ENCODE results near the gene ZP1. TPM values are rescaled to one million over a fixed set of nuclear protein-coding genes. Genes with fewer than 3 reads are reported as not detected.

ZP1 gene
- polyA plus RNA-seq, 3 donors from 2014 or later = not detected

GRCh38 chr11:60859616-60860250, 7.6 kb upstream of the ZP1 start:
- H3K4me1 Mint-ChIP-seq = no peaks in the 10 kb centered on the region
- H3K27ac Mint-ChIP-seq = no peak overlapping the region
- H3K36me3 Mint-ChIP-seq = peaks cover 0 to 3% (median 0%) of the 10 kb centered on the region in 3 donors
- peaks cover 2 to 3% (median 3%) of the 10 kb centered on the region in 3 donors for H3K27me3 Mint-ChIP-seq (ENCODE audit: low read depth in 3 of 3)
- DNase-seq = no peak
- H3K9me3 Mint-ChIP-seq = no peaks in the 10 kb centered on the region
- H3K4me3 Mint-ChIP-seq = no peak overlapping the region

GRCh38 chr11:60860943-60861342, 6.4 kb upstream of the ZP1 start:
- Mint-ChIP-seq H3K36me3 (no peaks in the 10 kb centered on the region), H3K4me3 (no peak overlapping the region), H3K4me1 (no peaks in the 10 kb centered on the region), H3K27me3 (ENCODE audit: low read depth in 3 of 3) (peaks cover 2 to 3% (median 2%) of the 10 kb centered on the region in 3 donors), H3K9me3 (no peaks in the 10 kb centered on the region), H3K27ac (no peak overlapping the region)
- no peak for DNase-seq

- Mint-ChIP-seq H3K4me1 (no peaks in the 10 kb centered on the region), H3K27ac (no peak overlapping the region), H3K4me3 (no peak overlapping the region), H3K9me3 (no peaks in the 10 kb centered on the region), H3K36me3 (no peaks in the 10 kb centered on the region), H3K27me3 (ENCODE audit: low read depth in 3 of 3) (peaks cover 2 to 3% (median 2%) of the 10 kb centered on the region in 3 donors)
- DNase-seq = no peak
Measured at GRCh38 chr11:60862171-60862570, 5.2 kb upstream of the ZP1 start.

GRCh38 chr11:60863550-60864521, 3.5 kb upstream of the ZP1 start:
- no peaks in the 10 kb centered on the region for H3K9me3 Mint-ChIP-seq
- H3K27ac Mint-ChIP-seq = no peak overlapping the region
- H3K4me1 Mint-ChIP-seq = peaks cover 0 to 2% of the 10 kb centered on the region in 2 donors
- DNase-seq = no peak
- H3K36me3 Mint-ChIP-seq = no peaks in the 10 kb centered on the region
- peaks cover 2 to 5% (median 2%) of the 10 kb centered on the region in 3 donors for H3K27me3 Mint-ChIP-seq (ENCODE audit: low read depth in 3 of 3)
- no peak overlapping the region for H3K4me3 Mint-ChIP-seq

- Mint-ChIP-seq H3K27ac (no peak overlapping the region), H3K4me1 (peaks cover 0 to 2% of the 10 kb centered on the region in 2 donors), H3K27me3 (ENCODE audit: low read depth in 3 of 3) (peaks cover 2 to 5% (median 2%) of the 10 kb centered on the region in 3 donors), H3K9me3 (no peaks in the 10 kb centered on the region), H3K36me3 (no peaks in the 10 kb centered on the region), H3K4me3 (no peak overlapping the region)
- no peak for DNase-seq
Measured at GRCh38 chr11:60864856-60865513, 2.4 kb upstream of the ZP1 start.

- H3K4me3 Mint-ChIP-seq = no peak overlapping the region
- H3K36me3 Mint-ChIP-seq = no peaks in the 10 kb centered on the region
- H3K4me1 Mint-ChIP-seq = peaks cover 0 to 2% of the 10 kb centered on the region in 2 donors
- DNase-seq = no peak
- no peaks in the 10 kb centered on the region for H3K9me3 Mint-ChIP-seq
- H3K27me3 Mint-ChIP-seq (ENCODE audit: low read depth in 3 of 3) = peaks cover 0 to 5% (median 4%) of the 10 kb centered on the region in 3 donors
- H3K27ac Mint-ChIP-seq = no peak overlapping the region
Measured at GRCh38 chr11:60867871-60868681, 734 bp downstream of the ZP1 start.

GRCh38 chr11:60868682-60869450, 1.5 kb downstream of the ZP1 start:
- peaks cover 0 to 2% of the 10 kb centered on the region in 2 donors for H3K4me1 Mint-ChIP-seq
- H3K27ac Mint-ChIP-seq = no peak overlapping the region
- H3K27me3 Mint-ChIP-seq (ENCODE audit: low read depth in 3 of 3) = peaks cover 0 to 5% (median 5%) of the 10 kb centered on the region in 3 donors
- H3K4me3 Mint-ChIP-seq = no peak overlapping the region
- H3K9me3 Mint-ChIP-seq = no peaks in the 10 kb centered on the region
- DNase-seq = no peak
- no peaks in the 10 kb centered on the region for H3K36me3 Mint-ChIP-seq

GRCh38 chr11:60869451-60869825, 2.1 kb downstream of the ZP1 start:
- no peaks in the 10 kb centered on the region for H3K9me3 Mint-ChIP-seq
- peaks cover 0 to 2% of the 10 kb centered on the region in 2 donors for H3K4me1 Mint-ChIP-seq
- no peaks in the 10 kb centered on the region for H3K36me3 Mint-ChIP-seq
- DNase-seq = no peak
- H3K27me3 Mint-ChIP-seq (ENCODE audit: low read depth in 3 of 3) = peaks cover 0 to 5% (median 5%) of the 10 kb centered on the region in 3 donors
- no peak overlapping the region for H3K27ac Mint-ChIP-seq
- no peak overlapping the region for H3K4me3 Mint-ChIP-seq

GRCh38 chr11:60870276-60870675, 2.9 kb downstream of the ZP1 start:
- peaks cover 0 to 5% (median 5%) of the 10 kb centered on the region in 3 donors for H3K27me3 Mint-ChIP-seq (ENCODE audit: low read depth in 3 of 3)
- no peaks in the 10 kb centered on the region for H3K36me3 Mint-ChIP-seq
- H3K4me1 Mint-ChIP-seq = peaks cover 0 to 2% of the 10 kb centered on the region in 2 donors
- no peaks in the 10 kb centered on the region for H3K9me3 Mint-ChIP-seq
- H3K27ac Mint-ChIP-seq = no peak overlapping the region
- no peak for DNase-seq
- no peak overlapping the region for H3K4me3 Mint-ChIP-seq

- H3K9me3 Mint-ChIP-seq = no peaks in the 10 kb centered on the region
- H3K4me3 Mint-ChIP-seq = no peak overlapping the region
- H3K27me3 Mint-ChIP-seq (ENCODE audit: low read depth in 3 of 3) = peaks cover 0 to 5% (median 5%) of the 10 kb centered on the region in 3 donors
- no peaks in the 10 kb centered on the region for H3K36me3 Mint-ChIP-seq
- H3K27ac Mint-ChIP-seq = no peak overlapping the region
- no peak for DNase-seq
- H3K4me1 Mint-ChIP-seq = peaks cover 0 to 2% of the 10 kb centered on the region in 2 donors
Measured at GRCh38 chr11:60870733-60871377, 3.5 kb downstream of the ZP1 start.

- Mint-ChIP-seq H3K4me3 (no peak overlapping the region), H3K36me3 (no peaks in the 10 kb centered on the region), H3K4me1 (peaks cover 0 to 2% of the 10 kb centered on the region in 2 donors), H3K27ac (no peak overlapping the region), H3K9me3 (no peaks in the 10 kb centered on the region), H3K27me3 (ENCODE audit: low read depth in 3 of 3) (peaks cover 0 to 5% (median 3%) of the 10 kb centered on the region in 3 donors)
- DNase-seq = no peak
Measured at GRCh38 chr11:60871378-60872061, 4.2 kb downstream of the ZP1 start.

Measured in immature natural killer cell (primary cell).